ENCODE measurements around the gene IL3RA. TPM values are rescaled to one million over a fixed set of nuclear protein-coding genes. Genes with fewer than 3 reads are reported as not detected.
"Not testable (repeated sequence)": the region's sequence is repeated elsewhere in the genome, so short reads cannot be mapped to it uniquely, and the experiment has no call there.

Gene IL3RA
- total RNA-seq, 2 donors from 2014 or later, result 0.41 to 0.73 TPM

GRCh38 chrX:1400742-1401471 lies 64.3 kb downstream of the IL3RA start:
- Mint-ChIP-seq H3K27ac (no peak overlapping the region), H3K36me3 (peaks cover 4% of the 10 kb centered on the region in 2 donors), H3K9me3 (no peaks in the 10 kb centered on the region)
- ATAC-seq (no peak), DNase-seq (ENCODE audit: low spot score in 2 of 2) (peak in 1 of 2 donors; percentile 50)

DNA sequence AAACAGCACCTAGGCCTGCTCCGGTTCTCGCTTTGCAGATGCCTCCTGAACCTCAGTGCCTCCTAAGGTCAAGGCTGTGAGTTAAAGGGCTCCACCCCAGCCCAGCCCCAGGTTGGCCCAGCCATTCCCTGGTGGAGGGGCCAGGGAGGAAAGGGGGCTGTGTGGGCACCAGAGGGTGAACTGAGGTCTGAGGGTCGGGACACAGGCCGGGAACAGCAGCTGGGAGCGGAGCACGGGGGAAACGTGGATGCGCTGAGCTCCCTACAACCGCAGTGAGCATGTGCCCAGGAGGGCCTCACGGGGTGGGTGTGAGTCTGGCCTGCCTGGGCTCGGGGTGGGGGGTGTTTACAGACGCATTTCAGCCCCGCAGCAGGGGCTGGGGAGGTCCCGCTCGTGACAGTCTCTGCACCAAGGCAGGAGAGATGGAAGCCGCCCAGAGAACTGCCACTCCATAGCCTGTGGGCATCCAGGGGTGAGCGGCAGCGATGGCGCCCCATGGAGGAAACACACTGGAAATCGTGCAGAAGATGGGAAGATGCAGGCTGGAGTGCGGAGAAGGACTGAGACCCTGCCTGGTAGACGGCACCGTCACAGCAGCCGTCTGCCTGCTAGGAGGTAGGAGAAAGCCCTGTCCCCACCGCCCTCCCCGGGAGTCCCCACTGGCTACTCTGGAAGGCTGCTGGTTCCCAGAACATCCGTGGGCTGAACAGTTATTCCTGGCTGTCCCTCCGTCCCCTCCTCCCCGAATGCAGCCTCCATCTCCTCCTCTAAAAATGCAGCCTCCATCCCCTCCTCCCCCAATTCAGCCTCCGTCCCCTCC lies 65.2 kb downstream of the IL3RA start:
- no peak overlapping the region for H3K27ac Mint-ChIP-seq
- peak in 1 of 2 donors; percentile 9 for ATAC-seq
- no peaks in the 10 kb centered on the region for H3K9me3 Mint-ChIP-seq
- peak in 1 of 2 donors; percentile 45 for DNase-seq (ENCODE audit: low spot score in 2 of 2)
- no peaks in the 10 kb centered on the region for H3K36me3 Mint-ChIP-seq

GRCh38 chrX:1403228-1403627 lies 66.6 kb downstream of the IL3RA start:
- Mint-ChIP-seq H3K36me3 (no peaks in the 10 kb centered on the region), H3K27ac (no peak overlapping the region), H3K9me3 (no peaks in the 10 kb centered on the region)
- DNase-seq (ENCODE audit: low spot score in 2 of 2) (peak in 1 of 2 donors; percentile 48), ATAC-seq (peak in 1 of 2 donors; percentile 9)

DNA sequence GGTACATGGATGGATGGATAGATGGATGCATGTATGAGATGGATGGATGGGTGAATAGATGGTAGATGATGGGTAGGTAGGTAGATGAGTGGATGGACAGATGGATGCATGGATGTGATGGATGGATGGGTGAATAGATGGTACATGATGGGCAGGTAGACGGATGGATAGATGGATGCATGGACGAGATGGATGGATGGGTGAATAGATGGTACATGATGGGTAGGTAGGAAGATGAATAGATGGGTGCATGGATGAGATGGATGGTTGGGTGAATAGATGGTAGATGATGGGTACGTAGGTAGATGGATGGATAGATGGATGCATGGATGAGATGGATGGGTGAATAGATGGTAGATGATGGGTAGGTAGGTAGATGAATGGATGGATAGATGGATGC lies 67.3 kb downstream of the IL3RA start:
- H3K36me3 Mint-ChIP-seq; H3K9me3 Mint-ChIP-seq; H3K27ac Mint-ChIP-seq; ATAC-seq; DNase-seq (ENCODE audit: low spot score in 2 of 2): not testable (repeated sequence)

DNA sequence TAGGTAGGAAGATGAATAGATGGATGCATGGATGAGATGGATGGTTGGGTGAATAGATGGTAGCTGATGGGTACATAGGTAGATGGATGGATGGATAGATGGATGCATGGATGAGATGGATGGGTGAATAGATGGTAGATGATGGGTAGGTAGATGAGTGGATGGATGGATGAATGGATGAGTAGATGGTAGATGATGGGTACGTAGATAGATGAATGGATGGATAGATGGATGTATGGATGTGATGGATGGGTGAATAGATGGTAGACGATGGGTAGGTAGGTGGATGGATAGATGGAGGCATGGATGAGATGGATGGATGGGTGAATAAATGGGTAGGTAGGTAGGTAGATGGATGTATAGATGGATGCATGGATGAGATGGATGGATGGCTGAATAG lies 69.2 kb downstream of the IL3RA start:
- not testable (repeated sequence) for H3K9me3 Mint-ChIP-seq; H3K27ac Mint-ChIP-seq; H3K36me3 Mint-ChIP-seq; DNase-seq (ENCODE audit: low spot score in 2 of 2); ATAC-seq

GRCh38 chrX:1407035-1407434 lies 70.5 kb downstream of the IL3RA start:
- no peak overlapping the region for H3K27ac Mint-ChIP-seq

DNA sequence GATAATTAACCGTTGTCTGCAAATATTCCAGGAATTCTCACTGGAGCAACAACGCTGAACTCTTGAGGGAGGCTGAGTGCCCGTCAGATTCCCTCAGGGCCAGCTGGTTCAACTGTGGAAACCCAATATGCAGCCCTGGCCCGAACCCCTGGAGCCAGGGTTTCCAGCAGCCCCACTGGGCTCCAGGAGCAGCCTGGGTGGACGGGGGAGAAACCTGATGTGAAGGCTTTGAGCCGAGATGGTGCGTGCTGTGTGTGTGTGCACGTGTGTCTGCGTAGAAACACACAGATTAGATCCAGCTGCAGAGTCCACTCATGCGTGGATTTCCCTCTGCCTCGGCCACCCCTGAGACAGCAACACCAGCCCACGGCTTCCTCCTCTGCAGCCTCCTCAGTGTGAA lies 74.7 kb downstream of the IL3RA start:
- no peak for ATAC-seq
- Mint-ChIP-seq H3K36me3 (peaks cover 14 to 19% of the 10 kb centered on the region in 2 donors), H3K27ac (no peak overlapping the region), H3K9me3 (no peaks in the 10 kb centered on the region)
- peak in 1 of 2 donors; percentile 33 for DNase-seq (ENCODE audit: low spot score in 2 of 2)

More at GRCh38 chrX:1407035-1407434, 70.5 kb downstream of the IL3RA start:
- DNase-seq (ENCODE audit: low spot score in 2 of 2) (no peak), ATAC-seq (no peak)
- no peaks in the 10 kb centered on the region for H3K9me3 Mint-ChIP-seq
- no peaks in the 10 kb centered on the region for H3K36me3 Mint-ChIP-seq

DNA sequence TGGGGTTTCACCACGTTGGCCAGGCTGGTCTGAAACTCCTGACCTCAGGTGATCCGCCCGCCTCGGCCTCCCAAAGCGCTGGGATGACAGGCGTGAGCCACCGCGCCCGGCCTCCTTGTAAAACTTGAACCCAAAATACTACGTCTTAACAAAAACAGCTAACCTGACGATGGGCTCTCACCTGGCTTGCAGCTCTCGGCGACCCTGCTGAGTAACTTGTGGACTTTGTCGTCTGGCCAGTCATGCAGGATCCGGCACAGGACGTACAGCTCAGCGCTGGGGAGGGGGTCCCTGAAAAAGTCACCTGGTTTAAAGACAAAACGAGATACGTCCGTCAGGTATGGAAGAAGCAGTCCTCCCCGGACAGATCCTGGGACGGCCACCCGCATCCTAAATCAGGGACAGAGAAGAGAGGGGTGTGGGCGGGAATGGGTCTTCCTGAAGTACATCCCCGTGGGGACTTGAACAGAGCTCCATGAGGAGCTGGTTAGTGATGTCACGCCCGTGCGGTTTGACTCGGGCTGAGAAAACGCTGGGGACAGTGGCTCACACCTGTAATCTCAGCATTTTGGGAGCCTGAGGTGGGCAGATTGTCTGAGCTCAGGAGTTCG lies 76.1 kb downstream of the IL3RA start:
- Mint-ChIP-seq H3K27ac (peak overlapping the region in 1 of 2 donors; percentile 59), H3K36me3 (peaks cover 14 to 19% of the 10 kb centered on the region in 2 donors), H3K9me3 (no peaks in the 10 kb centered on the region)
- ATAC-seq (no peak), DNase-seq (ENCODE audit: low spot score in 2 of 2) (peak in 1 of 2 donors; percentile 40)

- peaks cover 26 to 33% of the 10 kb centered on the region in 2 donors for H3K36me3 Mint-ChIP-seq
- peaks cover 0 to 6% of the 10 kb centered on the region in 2 donors for H3K9me3 Mint-ChIP-seq
- ATAC-seq (no peak), DNase-seq (ENCODE audit: low spot score in 2 of 2) (no peak)
- H3K27ac Mint-ChIP-seq, result no peak overlapping the region
Observed at GRCh38 chrX:1416327-1416784, 79.8 kb downstream of the IL3RA start.

GRCh38 chrX:1416965-1417760 lies 80.6 kb downstream of the IL3RA start:
- Mint-ChIP-seq H3K27ac (no peak overlapping the region), H3K9me3 (peaks cover 4 to 6% of the 10 kb centered on the region in 2 donors), H3K36me3 (peaks cover 34 to 41% of the 10 kb centered on the region in 2 donors)
- DNase-seq (ENCODE audit: low spot score in 2 of 2) (peak in 1 of 2 donors; percentile 30), ATAC-seq (no peak)

GRCh38 chrX:1417921-1418771 lies 81.6 kb downstream of the IL3RA start:
- peak in 1 of 2 donors; percentile 13 for ATAC-seq
- H3K9me3 Mint-ChIP-seq, result peaks cover 4 to 6% of the 10 kb centered on the region in 2 donors
- peak in 1 of 2 donors; percentile 44 for DNase-seq (ENCODE audit: low spot score in 2 of 2)
- peaks cover 33 to 43% of the 10 kb centered on the region in 2 donors for H3K36me3 Mint-ChIP-seq
- H3K27ac Mint-ChIP-seq, result no peak overlapping the region

GRCh38 chrX:1418901-1419544 lies 82.4 kb downstream of the IL3RA start:
- H3K36me3 Mint-ChIP-seq, result peaks cover 35 to 43% of the 10 kb centered on the region in 2 donors
- H3K9me3 Mint-ChIP-seq, result peaks cover 9 to 14% of the 10 kb centered on the region in 2 donors
- peak overlapping the region in 1 of 2 donors; percentile 72 for H3K27ac Mint-ChIP-seq
- DNase-seq (ENCODE audit: low spot score in 2 of 2) (peak in 1 of 2 donors; percentile 54), ATAC-seq (no peak)

DNA sequence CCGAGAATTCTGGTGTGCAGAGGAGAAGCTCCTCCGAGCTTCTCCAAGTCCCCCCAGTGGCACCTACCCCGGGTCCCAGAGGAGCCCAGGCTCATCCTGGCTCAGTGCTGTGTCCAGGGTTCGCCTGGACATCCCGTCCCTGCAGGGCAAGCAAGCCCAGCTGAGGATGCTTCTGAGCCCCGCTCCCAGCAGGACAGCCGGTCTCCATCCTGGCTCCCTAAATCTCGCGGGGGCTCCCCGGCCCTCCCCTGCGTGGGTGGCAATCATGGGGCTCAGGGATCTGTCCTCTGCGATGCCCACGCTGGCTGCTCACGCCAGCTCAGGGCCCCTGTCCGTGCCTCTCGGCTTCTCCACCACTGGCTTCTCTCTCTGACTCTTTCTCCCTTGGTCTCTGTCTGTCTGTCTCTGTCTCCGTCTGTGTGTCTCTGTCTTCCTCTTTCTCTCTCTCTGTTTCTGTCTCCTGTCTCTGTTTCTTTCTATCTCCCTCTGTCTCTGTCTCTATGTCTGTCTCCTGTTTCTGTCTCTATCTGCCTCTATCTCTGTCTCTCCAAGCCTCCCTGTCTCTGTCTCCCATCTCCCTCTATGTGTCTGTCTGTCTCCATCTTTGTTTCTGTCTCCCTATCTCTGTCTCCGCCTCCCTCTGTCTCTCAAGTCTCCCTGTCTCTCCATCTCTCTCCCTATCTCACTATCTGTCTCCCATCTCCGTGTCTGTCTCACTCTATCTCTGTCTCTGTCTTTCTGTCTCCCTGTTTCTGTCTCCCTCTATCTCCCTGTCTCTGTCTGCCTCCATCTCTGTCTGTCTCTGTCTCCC lies 83.2 kb downstream of the IL3RA start:
- Mint-ChIP-seq H3K27ac (peak overlapping the region; percentile 72 to 82), H3K9me3 (peaks cover 14 to 21% of the 10 kb centered on the region in 2 donors), H3K36me3 (peaks cover 40 to 46% of the 10 kb centered on the region in 2 donors)
- ATAC-seq (no peak), DNase-seq (ENCODE audit: low spot score in 2 of 2) (no peak)

GRCh38 chrX:1420371-1420770 lies 83.8 kb downstream of the IL3RA start:
- DNase-seq (ENCODE audit: low spot score in 2 of 2), result peak in 1 of 2 donors; percentile 40
- ATAC-seq, result no peak
- peaks cover 19 to 25% of the 10 kb centered on the region in 2 donors for H3K9me3 Mint-ChIP-seq
- peaks cover 46 to 52% of the 10 kb centered on the region in 2 donors for H3K36me3 Mint-ChIP-seq
- H3K27ac Mint-ChIP-seq, result peak overlapping the region; percentile 72 to 82
